HCT116 (cell line): Measurements from ENCODE around the gene PARP6.

Source experiments
- CEBPB ChIP-seq: IDR thresholded peaks from 2 replicates; pipeline ENCODE4 v1.6.1; 2012; ENCODE audit warnings: low read depth
- EZH2 ChIP-seq: fragments of 200-600 bp; sonication (generic); IDR thresholded peaks from 2 replicates; pipeline ENCODE4 v1.6.1; 2017; ENCODE audit warnings: antibody characterized with exemption, mixed run types
- POLR2A ChIP-seq: IDR thresholded peaks from 2 replicates; pipeline ENCODE4 v1.7.0; 2011; ENCODE audit warnings: borderline replicate concordance; ENCODE audit not compliant: insufficient read depth, insufficient read length; ENCODE audit errors: extremely low read depth
- POLR2AphosphoS5 ChIP-seq: IDR thresholded peaks from 2 replicates; pipeline ENCODE4 v1.6.1; 2011; ENCODE audit warnings: mild to moderate bottlenecking, low read depth, low read length, moderate library complexity
- RAD21 ChIP-seq: IDR thresholded peaks from 2 replicates; pipeline ENCODE4 v1.6.1; 2012; ENCODE audit warnings: low read depth, mild to moderate bottlenecking
- SP1 ChIP-seq: IDR thresholded peaks from 2 replicates; pipeline ENCODE4 v1.6.1; 2012; ENCODE audit warnings: low read depth
- SRF ChIP-seq: IDR thresholded peaks from 2 replicates; pipeline ENCODE4 v1.6.1; 2012; ENCODE audit warnings: low read depth
- ZNF274 ChIP-seq: fragments of 200-500 bp; sonication (Bioruptor generic); IDR thresholded peaks from 2 replicates; pipeline ENCODE4 v1.6.1; 2014; ENCODE audit warnings: mild to moderate bottlenecking, low read depth, low read length, inconsistent platforms
- TF ChIP-seq, protein P1 (sequence below): IDR thresholded peaks from 2 replicates; pipeline ENCODE4 v1.6.1; 2012
- TF ChIP-seq, protein P2 (sequence below), 3 experiments: fragments of 200-600 bp in 1 of 3; sonication (generic) in 1 of 3; IDR thresholded peaks in 2 of 3; conservative IDR thresholded peaks in 1 of 3; 2 replicates each; pipeline ENCODE4 v1.5.1; 2012 to 2017; ENCODE audit warnings: low read depth in 2 of 3, low read length in 2 of 3, antibody characterized with exemption in 1 of 3, borderline replicate concordance in 1 of 3, control low read depth in 1 of 3, mild to moderate bottlenecking in 1 of 3, mixed read lengths in 1 of 3, mixed run types in 1 of 3, moderate library complexity in 1 of 3; ENCODE audit not compliant: insufficient read depth in 1 of 3

GRCh38 chr15:72252663-72253299 is 19.6 kb downstream of the PARP6 start:
- TF ChIP-seq, protein P1, sequence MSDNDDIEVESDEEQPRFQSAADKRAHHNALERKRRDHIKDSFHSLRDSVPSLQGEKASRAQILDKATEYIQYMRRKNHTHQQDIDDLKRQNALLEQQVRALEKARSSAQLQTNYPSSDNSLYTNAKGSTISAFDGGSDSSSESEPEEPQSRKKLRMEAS = no peak
- TF ChIP-seq ZNF274 (no peak), SP1 (no peak), POLR2AphosphoS5 (no peak), POLR2A (no peak), EZH2 (no peak), SRF (no peak), RAD21 (no peak), CEBPB (no peak)
- TF ChIP-seq, protein P2, sequence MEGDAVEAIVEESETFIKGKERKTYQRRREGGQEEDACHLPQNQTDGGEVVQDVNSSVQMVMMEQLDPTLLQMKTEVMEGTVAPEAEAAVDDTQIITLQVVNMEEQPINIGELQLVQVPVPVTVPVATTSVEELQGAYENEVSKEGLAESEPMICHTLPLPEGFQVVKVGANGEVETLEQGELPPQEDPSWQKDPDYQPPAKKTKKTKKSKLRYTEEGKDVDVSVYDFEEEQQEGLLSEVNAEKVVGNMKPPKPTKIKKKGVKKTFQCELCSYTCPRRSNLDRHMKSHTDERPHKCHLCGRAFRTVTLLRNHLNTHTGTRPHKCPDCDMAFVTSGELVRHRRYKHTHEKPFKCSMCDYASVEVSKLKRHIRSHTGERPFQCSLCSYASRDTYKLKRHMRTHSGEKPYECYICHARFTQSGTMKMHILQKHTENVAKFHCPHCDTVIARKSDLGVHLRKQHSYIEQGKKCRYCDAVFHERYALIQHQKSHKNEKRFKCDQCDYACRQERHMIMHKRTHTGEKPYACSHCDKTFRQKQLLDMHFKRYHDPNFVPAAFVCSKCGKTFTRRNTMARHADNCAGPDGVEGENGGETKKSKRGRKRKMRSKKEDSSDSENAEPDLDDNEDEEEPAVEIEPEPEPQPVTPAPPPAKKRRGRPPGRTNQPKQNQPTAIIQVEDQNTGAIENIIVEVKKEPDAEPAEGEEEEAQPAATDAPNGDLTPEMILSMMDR (IDR thresholded peaks at IDR 0.05 in 2 of 3, conservative IDR thresholded peaks at IDR 0.05 in 1 of 3; ENCODE audit: borderline replicate concordance in 1 of 3, insufficient read depth in 1 of 3, low read depth in 2 of 3, low read length in 2 of 3) = no peak
